Measurements from ENCODE around the gene KHK. TPM values are rescaled to one million over a fixed set of nuclear protein-coding genes. Genes with fewer than 3 reads are reported as not detected.

The KHK gene
- total RNA-seq, 1 donor from 2014 or later = 3.3 TPM

DNA sequence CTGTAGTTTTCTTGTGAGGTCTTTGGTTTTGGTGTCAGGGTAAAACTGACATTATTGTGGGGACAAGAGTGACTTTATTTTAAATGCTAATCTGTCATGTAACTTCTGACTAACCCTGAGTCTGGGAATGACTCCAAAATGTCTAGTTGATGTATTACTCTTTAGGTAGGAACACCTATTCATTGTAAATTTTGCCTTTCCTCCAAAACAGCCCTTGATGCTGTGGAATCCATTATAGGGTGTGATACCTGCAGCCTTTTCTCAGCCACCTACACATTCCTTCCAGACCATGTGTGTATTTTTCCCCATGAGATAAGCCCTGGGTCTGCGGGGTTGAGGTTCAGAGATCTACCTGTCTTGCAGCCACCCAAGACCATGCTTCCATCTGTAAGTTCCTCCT is 56.7 kb downstream of the KHK start:
- peaks cover 12% of the 10 kb centered on the region for H3K27me3 ChIP-seq
- Mint-ChIP-seq H3K36me3 (no peaks in the 10 kb centered on the region), H3K9me3 (peaks cover 3% of the 10 kb centered on the region), H3K4me3 (no peak overlapping the region), H3K27ac (no peak overlapping the region), H3K4me1 (no peaks in the 10 kb centered on the region), H3K27me3 (ENCODE audit: insufficient read depth, low read depth) (peaks cover 4% of the 10 kb centered on the region)
- DNase-seq (ENCODE audit: low spot score) = no peak
- no peaks in the 10 kb centered on the region for H3K9me3 ChIP-seq (ENCODE audit: low read depth)
- H3K36me3 ChIP-seq = no peaks in the 10 kb centered on the region
- no peaks in the 10 kb centered on the region for H4K20me1 ChIP-seq (ENCODE audit: low read depth)
- no peak overlapping the region for H3K27ac ChIP-seq
- no peaks in the 10 kb centered on the region for H3K79me2 ChIP-seq (ENCODE audit: low read depth)
- no peak for TF ChIP-seq EZH2 (IDR thresholded peaks at IDR 0.05)
- TF ChIP-seq, protein P1, sequence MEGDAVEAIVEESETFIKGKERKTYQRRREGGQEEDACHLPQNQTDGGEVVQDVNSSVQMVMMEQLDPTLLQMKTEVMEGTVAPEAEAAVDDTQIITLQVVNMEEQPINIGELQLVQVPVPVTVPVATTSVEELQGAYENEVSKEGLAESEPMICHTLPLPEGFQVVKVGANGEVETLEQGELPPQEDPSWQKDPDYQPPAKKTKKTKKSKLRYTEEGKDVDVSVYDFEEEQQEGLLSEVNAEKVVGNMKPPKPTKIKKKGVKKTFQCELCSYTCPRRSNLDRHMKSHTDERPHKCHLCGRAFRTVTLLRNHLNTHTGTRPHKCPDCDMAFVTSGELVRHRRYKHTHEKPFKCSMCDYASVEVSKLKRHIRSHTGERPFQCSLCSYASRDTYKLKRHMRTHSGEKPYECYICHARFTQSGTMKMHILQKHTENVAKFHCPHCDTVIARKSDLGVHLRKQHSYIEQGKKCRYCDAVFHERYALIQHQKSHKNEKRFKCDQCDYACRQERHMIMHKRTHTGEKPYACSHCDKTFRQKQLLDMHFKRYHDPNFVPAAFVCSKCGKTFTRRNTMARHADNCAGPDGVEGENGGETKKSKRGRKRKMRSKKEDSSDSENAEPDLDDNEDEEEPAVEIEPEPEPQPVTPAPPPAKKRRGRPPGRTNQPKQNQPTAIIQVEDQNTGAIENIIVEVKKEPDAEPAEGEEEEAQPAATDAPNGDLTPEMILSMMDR (IDR thresholded peaks at IDR 0.05) = no peak
- no peak for TF ChIP-seq EZH2phosphoT487 (IDR thresholded peaks at IDR 0.05)
- H3K4me3 ChIP-seq = no peak overlapping the region
- no peak overlapping the region for H3K9ac ChIP-seq
- H3K4me2 ChIP-seq = no peak overlapping the region
- H3F3A ChIP-seq (ENCODE audit: low read depth) = no peaks in the 10 kb centered on the region
- no peak overlapping the region for H2AFZ ChIP-seq (replicated peaks)
- no peaks in the 10 kb centered on the region for H3K4me1 ChIP-seq

DNA sequence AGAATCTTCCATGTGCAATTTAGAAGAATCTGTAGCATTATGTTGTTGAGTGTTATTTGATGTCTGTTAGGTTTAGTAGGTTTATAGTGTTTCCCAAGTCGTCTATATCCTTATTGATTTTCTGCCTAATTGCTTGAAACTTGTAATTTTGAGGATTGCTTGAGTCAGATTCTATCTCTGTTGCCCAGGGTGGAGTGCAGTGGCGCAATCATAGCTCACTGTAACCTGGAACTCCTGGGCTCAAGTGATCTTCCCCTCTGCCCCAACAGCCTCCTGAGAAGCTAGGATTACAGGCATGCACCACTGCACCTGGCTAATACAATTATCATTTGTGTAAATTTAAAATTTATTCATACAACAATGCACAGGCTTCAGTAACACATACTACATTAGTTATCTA is 59.1 kb downstream of the KHK start:
- H3K36me3 Mint-ChIP-seq = no peaks in the 10 kb centered on the region
- peaks cover 12% of the 10 kb centered on the region for H3K27me3 ChIP-seq
- TF ChIP-seq, protein P1 (IDR thresholded peaks at IDR 0.05) = no peak
- TF ChIP-seq EZH2 (IDR thresholded peaks at IDR 0.05) (no peak), EZH2phosphoT487 (IDR thresholded peaks at IDR 0.05) (no peak)
- no peaks in the 10 kb centered on the region for H3K4me1 ChIP-seq
- H3K36me3 ChIP-seq = no peaks in the 10 kb centered on the region
- H2AFZ ChIP-seq (replicated peaks) = no peak overlapping the region
- no peaks in the 10 kb centered on the region for H3K4me1 Mint-ChIP-seq
- H3K4me3 Mint-ChIP-seq = no peak overlapping the region
- H3K4me3 ChIP-seq = no peak overlapping the region
- H3K27ac Mint-ChIP-seq = no peak overlapping the region
- H3K79me2 ChIP-seq (ENCODE audit: low read depth) = no peaks in the 10 kb centered on the region
- no peak overlapping the region for H3K27ac ChIP-seq
- no peaks in the 10 kb centered on the region for H3F3A ChIP-seq (ENCODE audit: low read depth)
- H3K9me3 Mint-ChIP-seq = peaks cover 3% of the 10 kb centered on the region
- H3K27me3 Mint-ChIP-seq (ENCODE audit: insufficient read depth, low read depth) = peaks cover 2% of the 10 kb centered on the region
- no peak overlapping the region for H3K4me2 ChIP-seq
- H3K9me3 ChIP-seq (ENCODE audit: low read depth) = no peaks in the 10 kb centered on the region
- no peak for DNase-seq (ENCODE audit: low spot score)
- H3K9ac ChIP-seq = no peak overlapping the region
- H4K20me1 ChIP-seq (ENCODE audit: low read depth) = no peaks in the 10 kb centered on the region

DNA sequence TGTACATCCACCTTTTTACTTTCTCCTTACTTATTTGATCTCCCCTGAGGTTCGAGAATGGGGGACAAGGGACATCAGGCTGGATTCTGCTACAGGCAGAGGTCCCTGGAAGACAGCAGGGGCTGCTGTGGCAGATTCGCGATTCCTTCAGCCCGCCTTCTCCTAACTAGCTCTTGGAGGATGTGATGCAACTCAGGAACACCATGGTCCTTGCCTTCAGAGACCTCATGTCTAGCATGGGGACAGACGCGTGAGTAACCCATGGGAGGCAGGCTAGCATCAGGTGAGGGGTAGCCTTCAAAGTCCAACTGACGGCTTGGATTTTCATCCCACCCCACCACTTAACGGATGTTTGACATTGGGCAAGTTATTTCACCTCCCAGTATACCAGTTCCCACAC is 61.4 kb downstream of the KHK start:
- Histone ChIP-seq H3K4me3 (no peak overlapping the region), H3K36me3 (no peaks in the 10 kb centered on the region), H2AFZ (replicated peaks) (no peak overlapping the region), H3K9me3 (ENCODE audit: low read depth) (no peaks in the 10 kb centered on the region), H3K4me2 (no peak overlapping the region), H4K20me1 (ENCODE audit: low read depth) (no peaks in the 10 kb centered on the region), H3K79me2 (ENCODE audit: low read depth) (no peaks in the 10 kb centered on the region), H3K27me3 (peaks cover 6% of the 10 kb centered on the region), H3K9ac (no peak overlapping the region), H3K4me1 (no peaks in the 10 kb centered on the region), H3K27ac (no peak overlapping the region), H3F3A (ENCODE audit: low read depth) (no peaks in the 10 kb centered on the region)
- Mint-ChIP-seq H3K27ac (no peak overlapping the region), H3K9me3 (peaks cover 2% of the 10 kb centered on the region), H3K4me3 (no peak overlapping the region), H3K36me3 (no peaks in the 10 kb centered on the region), H3K4me1 (no peaks in the 10 kb centered on the region), H3K27me3 (ENCODE audit: insufficient read depth, low read depth) (peaks cover 2% of the 10 kb centered on the region)
- no peak for DNase-seq (ENCODE audit: low spot score)
- TF ChIP-seq EZH2phosphoT487 (IDR thresholded peaks at IDR 0.05) (no peak), EZH2 (IDR thresholded peaks at IDR 0.05) (no peak)
- TF ChIP-seq, protein P1 (IDR thresholded peaks at IDR 0.05) = no peak
